HG03378 (cell line): ENCODE measurements around the gene KLK7.
"Not testable (repeated sequence)": the region's sequence is repeated elsewhere in the genome, so short reads cannot be mapped to it uniquely, and the experiment has no call there.

Experiments
- ATAC-seq: cut with Tn5 transposase; IDR thresholded peaks from one replicate; pipeline ENCODE4 v1.9.1; 2021; ENCODE audit warnings: mild to moderate bottlenecking, moderate library complexity; ENCODE audit not compliant: unreplicated experiment

Gene KLK7

GRCh38 chr19:51012661-51013190 is 29.0 kb upstream of the KLK7 start:
- no peak for ATAC-seq

GRCh38 chr19:51010066-51010795 is 26.5 kb upstream of the KLK7 start:
- ATAC-seq = no peak

- ATAC-seq = no peak
Measured at GRCh38 chr19:51009061-51009891, 25.6 kb upstream of the KLK7 start.

GRCh38 chr19:51007488-51007887 is 23.8 kb upstream of the KLK7 start:
- ATAC-seq = no peak

GRCh38 chr19:51006406-51006805 is 22.7 kb upstream of the KLK7 start:
- ATAC-seq = no peak

- no peak for ATAC-seq
Measured at GRCh38 chr19:51005248-51005647, 21.5 kb upstream of the KLK7 start.

- ATAC-seq = no peak
Measured at GRCh38 chr19:51003316-51003715, 19.6 kb upstream of the KLK7 start.

- ATAC-seq = no peak
Measured at GRCh38 chr19:51002542-51003311, 19.0 kb upstream of the KLK7 start.

- ATAC-seq = no peak
Measured at GRCh38 chr19:51002089-51002532, 18.4 kb upstream of the KLK7 start.

GRCh38 chr19:51001515-51001914 is 17.8 kb upstream of the KLK7 start, which contains the start of gene KLK8:
KLK8 (minus strand) TSS chr19:51001604; CDS start chr19:51001167, 437 bp downstream.
- no peak for ATAC-seq

- ATAC-seq = no peak
Measured at GRCh38 chr19:51000981-51001380, 17.3 kb upstream of the KLK7 start.

GRCh38 chr19:51000426-51000825 is 16.7 kb upstream of the KLK7 start:
- ATAC-seq = no peak

GRCh38 chr19:50998686-50999085 is 15.0 kb upstream of the KLK7 start:
- no peak for ATAC-seq

- ATAC-seq = no peak
Measured at GRCh38 chr19:50998061-50998460, 14.3 kb upstream of the KLK7 start.

GRCh38 chr19:50994129-50994528 is 10.4 kb upstream of the KLK7 start:
- ATAC-seq = no peak

- no peak for ATAC-seq
Measured at GRCh38 chr19:50992666-50993035, 8.9 kb upstream of the KLK7 start.

- ATAC-seq = not testable (repeated sequence)
Measured at GRCh38 chr19:50984416-50984815, 699 bp upstream of the KLK7 start.

- no peak for ATAC-seq
Measured at GRCh38 chr19:50982186-50982585, 1.5 kb downstream of the KLK7 start.

GRCh38 chr19:50981587-50982146 is 2.0 kb downstream of the KLK7 start:
- ATAC-seq = no peak

- ATAC-seq = no peak
Measured at GRCh38 chr19:50980208-50980607, 3.5 kb downstream of the KLK7 start.

- ATAC-seq = no peak
Measured at GRCh38 chr19:50979758-50980157, 4.0 kb downstream of the KLK7 start.
